C4-2B (cell line): ENCODE measurements around the gene FXYD1.

Source experiments
- CTCF ChIP-seq: fragments of 450-650 bp; conservative IDR thresholded peaks from 2 replicates; pipeline ENCODE4 v1.5.1; 2017; ENCODE audit warnings: mild to moderate bottlenecking
- ZFX ChIP-seq: fragments of 450-650 bp; IDR thresholded peaks from 2 replicates; pipeline ENCODE4 v1.6.1; 2017

GRCh38 chr19:35155441-35155840 lies 16.8 kb downstream of the FXYD1 start:
- TF ChIP-seq CTCF (no peak), ZFX (no peak)
